DND-41 (cell line): ENCODE results near the gene TEX19.

ENCODE experiments used
- ATAC-seq: fragments of 200-7000 bp; cut with Tn5 transposase; 3 replicates; pipeline ENCODE4 v1.9.1; 2021; ENCODE audit warnings: low read depth; ENCODE audit not compliant: insufficient read depth
- DNase-seq: peaks from one replicate; pipeline ENCODE4 v3.0.0-alpha.2; 2020
- H2AFZ ChIP-seq: 2 replicates; pipeline ENCODE4 v1.6.0; 2012; ENCODE audit warnings: low read depth, low read length
- H3K27ac ChIP-seq: 2 replicates; pipeline ENCODE4 v1.5.1; 2012; ENCODE audit warnings: low read length, inconsistent platforms
- H3K27me3 ChIP-seq: fragments of 200-600 bp; sonication (generic); 2 replicates; pipeline ENCODE4 v1.6.0; 2012; ENCODE audit warnings: low read length, mild to moderate bottlenecking, inconsistent platforms; ENCODE audit not compliant: insufficient read depth, poor library complexity
- H3K36me3 ChIP-seq: 2 replicates; pipeline ENCODE4 v1.5.1; 2012; ENCODE audit warnings: low read length, inconsistent platforms; ENCODE audit not compliant: insufficient read depth
- H3K4me1 ChIP-seq: 2 replicates; pipeline ENCODE4 v1.5.1; 2012; ENCODE audit warnings: mild to moderate bottlenecking, low read length; ENCODE audit not compliant: insufficient read depth
- H3K4me2 ChIP-seq: 2 replicates; pipeline ENCODE4 v1.6.0; 2012; ENCODE audit warnings: mild to moderate bottlenecking, moderate library complexity, low read length, inconsistent platforms; ENCODE audit not compliant: insufficient read depth
- H3K4me3 ChIP-seq, 2 experiments: fragments of 200-600 bp in 1 of 2; shearing (Covaris generic) in 1 of 2; 2 replicates each; pipeline ENCODE4 v1.5.1; 2012 to 2016; ENCODE audit warnings: inconsistent platforms in 2 of 2, low read length in 2 of 2, mild to moderate bottlenecking in 2 of 2, low read depth in 1 of 2, moderate library complexity in 1 of 2
- H3K79me2 ChIP-seq: 2 replicates; pipeline ENCODE4 v1.6.0; 2012; ENCODE audit warnings: low read length, inconsistent platforms; ENCODE audit not compliant: insufficient read depth
- H3K9ac ChIP-seq: 2 replicates; pipeline ENCODE4 v1.6.0; 2012; ENCODE audit warnings: low read depth, mild to moderate bottlenecking, inconsistent platforms, low read length, moderate library complexity
- H3K9me3 ChIP-seq: 2 replicates; pipeline ENCODE4 v1.5.1; 2012; ENCODE audit warnings: low read length, moderate library complexity, mild to moderate bottlenecking, inconsistent platforms; ENCODE audit not compliant: insufficient read depth, severe bottlenecking
- H4K20me1 ChIP-seq: 2 replicates; pipeline ENCODE4 v1.6.0; 2012; ENCODE audit warnings: low read length; ENCODE audit not compliant: insufficient read depth
- CTCF ChIP-seq: IDR thresholded peaks from 2 replicates; pipeline ENCODE4 v1.5.1; 2012; ENCODE audit warnings: borderline replicate concordance, low read length, moderate library complexity, mild to moderate bottlenecking; ENCODE audit not compliant: poor library complexity, severe bottlenecking; ENCODE audit errors: extremely low read depth
- EZH2 ChIP-seq: IDR thresholded peaks from 3 replicates; pipeline ENCODE4 v1.6.1; 2012; ENCODE audit warnings: borderline replicate concordance, low read depth, mild to moderate bottlenecking, moderate library complexity, low read length, inconsistent platforms; ENCODE audit not compliant: severe bottlenecking

Gene TEX19

GRCh38 chr17:82385559-82386254, 26.7 kb downstream of the TEX19 start:
- Histone ChIP-seq H4K20me1 (no peaks in the 10 kb centered on the region), H3K9me3 (no peaks in the 10 kb centered on the region), H3K27ac (no peak overlapping the region), H2AFZ (no peak overlapping the region), H3K79me2 (no peaks in the 10 kb centered on the region), H3K27me3 (no peaks in the 10 kb centered on the region), H3K9ac (no peak overlapping the region), H3K4me3 (no peak overlapping the region), H3K4me2 (no peak overlapping the region), H3K36me3 (no peaks in the 10 kb centered on the region), H3K4me1 (no peaks in the 10 kb centered on the region)
- TF ChIP-seq EZH2 (no peak), CTCF (no peak)
- ATAC-seq (no peak), DNase-seq (no peak)

GRCh38 chr17:82386255-82386831, 27.3 kb downstream of the TEX19 start:
- H4K20me1 ChIP-seq, result no peaks in the 10 kb centered on the region
- no peak for TF ChIP-seq CTCF
- TF ChIP-seq EZH2, result no peak
- H3K27ac ChIP-seq, result no peak overlapping the region
- DNase-seq (no peak), ATAC-seq (no peak)
- H3K4me1 ChIP-seq, result no peaks in the 10 kb centered on the region
- H2AFZ ChIP-seq, result no peak overlapping the region
- H3K79me2 ChIP-seq, result no peaks in the 10 kb centered on the region
- no peak overlapping the region for H3K4me3 ChIP-seq
- H3K9ac ChIP-seq, result no peak overlapping the region
- H3K4me2 ChIP-seq, result no peak overlapping the region
- H3K27me3 ChIP-seq, result no peaks in the 10 kb centered on the region
- no peaks in the 10 kb centered on the region for H3K36me3 ChIP-seq
- H3K9me3 ChIP-seq, result no peaks in the 10 kb centered on the region

- H4K20me1 ChIP-seq, result no peaks in the 10 kb centered on the region
- no peak overlapping the region for H3K27ac ChIP-seq
- H2AFZ ChIP-seq, result no peak overlapping the region
- TF ChIP-seq CTCF, result no peak
- TF ChIP-seq EZH2, result no peak
- no peaks in the 10 kb centered on the region for H3K4me1 ChIP-seq
- ATAC-seq, result no peak
- no peak overlapping the region for H3K4me2 ChIP-seq
- no peak for DNase-seq
- no peak overlapping the region for H3K4me3 ChIP-seq
- no peaks in the 10 kb centered on the region for H3K79me2 ChIP-seq
- no peaks in the 10 kb centered on the region for H3K9me3 ChIP-seq
- H3K9ac ChIP-seq, result no peak overlapping the region
- H3K36me3 ChIP-seq, result peaks cover 7% of the 10 kb centered on the region
- no peaks in the 10 kb centered on the region for H3K27me3 ChIP-seq
Observed at GRCh38 chr17:82386881-82387704, 28.0 kb downstream of the TEX19 start.
